H1 (cell line): Measurements from ENCODE around the gene SMARCA2. TPM values are rescaled to one million over a fixed set of nuclear protein-coding genes. Genes with fewer than 3 reads are reported as not detected.

Experiments
- CHD7 ChIP-seq: fragments of 300-600 bp; sonication (generic); IDR thresholded peaks from 2 replicates; pipeline ENCODE4 v1.7.1; 2012; ENCODE audit warnings: low read length, moderate library complexity, mild to moderate bottlenecking, inconsistent platforms; ENCODE audit not compliant: insufficient replicate concordance
- E2F6 ChIP-seq: IDR thresholded peaks from 2 replicates; pipeline ENCODE4 v1.6.1; 2012; ENCODE audit warnings: inconsistent platforms
- HDAC6 ChIP-seq: IDR thresholded peaks from one replicate; pipeline ENCODE4 v1.7.1; 2012; ENCODE audit warnings: low read depth, mild to moderate bottlenecking, inconsistent platforms, low read length, moderate library complexity
- KDM5A ChIP-seq: fragments of 200-600 bp; IDR thresholded peaks from 2 replicates; pipeline ENCODE4 v1.7.1; 2012; ENCODE audit warnings: mild to moderate bottlenecking, low read length, inconsistent platforms, mixed read lengths
- POLR2A ChIP-seq, 2 experiments: IDR thresholded peaks; 1 replicate in 1 of 2; 2 replicates in 1 of 2; pipeline ENCODE4 v1.6.1; 2011; ENCODE audit warnings: low read depth in 2 of 2, low read length in 2 of 2, mild to moderate bottlenecking in 2 of 2; ENCODE audit errors: control extremely low read depth in 1 of 2
- POU5F1 ChIP-seq: IDR thresholded peaks from 2 replicates; pipeline ENCODE4 v1.6.1; 2011; ENCODE audit warnings: low read depth, mild to moderate bottlenecking, low read length, moderate library complexity
- SIRT6 ChIP-seq: IDR thresholded peaks from one replicate; pipeline ENCODE4 v1.7.1; 2012; ENCODE audit warnings: low read length, inconsistent platforms
- SIX5 ChIP-seq: IDR thresholded peaks from 2 replicates; pipeline ENCODE4 v1.6.1; 2011; ENCODE audit warnings: mild to moderate bottlenecking, low read depth, low read length
- TAF1 ChIP-seq: IDR thresholded peaks from 2 replicates; pipeline ENCODE4 v1.6.1; 2011; ENCODE audit warnings: mild to moderate bottlenecking, low read depth, low read length
- TAF7 ChIP-seq: optimal IDR thresholded peaks from 2 replicates; pipeline ENCODE3; 2011; ENCODE audit warnings: low read depth, mild to moderate bottlenecking, inconsistent platforms, low read length, moderate library complexity, borderline replicate concordance
- ZNF274 ChIP-seq: IDR thresholded peaks from 2 replicates; pipeline ENCODE4 v1.7.0; 2012; ENCODE audit warnings: low read length, borderline replicate concordance; ENCODE audit errors: extremely low read depth
- polyA plus RNA-seq, 7 experiments: library from polyadenylated mRNA; depleted of rRNA in 3 of 7; stranded (reverse) in 5 of 7; unstranded in 2 of 7; fragments of >200 nt in 5 of 7; fragments of 200-250 nt in 2 of 7; gene quantifications; 1 replicate in 5 of 7; 2 replicates in 1 of 7; 4 replicates in 1 of 7; pipeline versions ENCODE4 v1.2.1 to v1.2.3, GENCODE V29; 2011 to 2013; ENCODE audit warnings: missing spikeins in 2 of 7, mixed read lengths in 2 of 7
- total RNA-seq: library from RNA; stranded (reverse); fragmentation: NEBNext Ultra II Directional; extraction: Animal tissue kit (Norgen Biotek cat#: 25700); gene quantifications from 2 replicates; pipeline ENCODE4 v1.2.1, GENCODE V29; 2021

The SMARCA2 gene
- total and polyA plus RNA-seq, 2 of the 8 experiments (the other 6 are each of a cell fraction or from before 2014, with no cell fraction given), result 6.3 to 21.7 TPM

- TF ChIP-seq CHD7 (no peak), HDAC6 (no peak), TAF1 (no peak), POLR2A (IDR thresholded peaks at IDR 0.05; ENCODE audit: control extremely low read depth in 1 of 2, low read depth in 2 of 2, low read length in 2 of 2) (no peak), POU5F1 (no peak), KDM5A (no peak), E2F6 (no peak), SIRT6 (no peak), SIX5 (no peak), TAF7 (no peak), ZNF274 (no peak)
Measured at GRCh38 chr9:2083479-2083878, 68.3 kb downstream of the SMARCA2 start (continued).
